GM23248 (cell line): Measurements from ENCODE around the gene DUOXA1. TPM values are rescaled to one million over a fixed set of nuclear protein-coding genes. Genes with fewer than 3 reads are reported as not detected.
A peak's percentile ranks its signal among the peaks of the same experiment; 100 is the strongest.

Experiments
- DNase-seq: peaks from one replicate; pipeline ENCODE4 v3.0.0-alpha.2; 2015
- H2AFZ ChIP-seq: fragments of 200-600 bp; sonication (generic); 2 replicates; pipeline ENCODE4 v1.6.1; 2016; ENCODE audit warnings: antibody characterized with exemption
- H3F3A ChIP-seq: fragments of 200-600 bp; sonication (generic); 2 replicates; pipeline ENCODE4 v1.6.1; 2016; ENCODE audit warnings: mild to moderate bottlenecking, antibody characterized with exemption, mixed run types; ENCODE audit not compliant: insufficient read depth
- H3K27ac ChIP-seq: fragments of 200-600 bp; sonication (generic); 2 replicates; pipeline ENCODE4 v1.5.1; 2016; ENCODE audit warnings: mild to moderate bottlenecking
- H3K27me3 ChIP-seq: fragments of 200-600 bp; sonication (generic); replicated peaks from 2 replicates; pipeline ENCODE4 v1.6.1; 2016; ENCODE audit warnings: mild to moderate bottlenecking; ENCODE audit not compliant: insufficient read depth
- H3K36me3 ChIP-seq: fragments of 200-600 bp; sonication (generic); 2 replicates; pipeline ENCODE4 v1.6.1; 2016; ENCODE audit warnings: low read depth, mild to moderate bottlenecking
- H3K4me1 ChIP-seq: fragments of 200-600 bp; sonication (generic); 2 replicates; pipeline ENCODE4 v1.6.1; 2016; ENCODE audit warnings: mild to moderate bottlenecking; ENCODE audit not compliant: insufficient read depth
- H3K4me2 ChIP-seq: fragments of 200-600 bp; sonication (generic); one replicate; pipeline ENCODE4 v1.6.1; 2016; ENCODE audit warnings: mild to moderate bottlenecking; ENCODE audit not compliant: unreplicated experiment
- H3K4me3 ChIP-seq: fragments of 200-600 bp; sonication (generic); 2 replicates; pipeline ENCODE4 v1.5.1; 2016; ENCODE audit warnings: mild to moderate bottlenecking
- H3K79me2 ChIP-seq: fragments of 200-600 bp; sonication (generic); 2 replicates; pipeline ENCODE4 v1.6.1; 2016; ENCODE audit warnings: mild to moderate bottlenecking; ENCODE audit not compliant: insufficient read depth
- H3K9ac ChIP-seq: fragments of 200-600 bp; sonication (generic); 2 replicates; pipeline ENCODE4 v1.6.1; 2016; ENCODE audit warnings: mild to moderate bottlenecking
- H3K9me2 ChIP-seq: fragments of 200-600 bp; sonication (generic); 2 replicates; pipeline ENCODE4 v1.6.1; 2016; ENCODE audit warnings: mixed run types, mild to moderate bottlenecking, moderate library complexity; ENCODE audit not compliant: insufficient read depth
- H3K9me3 ChIP-seq: fragments of 200-600 bp; sonication (generic); one replicate; pipeline ENCODE4 v1.6.1; 2017; ENCODE audit warnings: low read depth
- H4K20me1 ChIP-seq: fragments of 200-600 bp; sonication (generic); 2 replicates; pipeline ENCODE4 v1.6.0; 2016; ENCODE audit not compliant: insufficient read depth
- EZH2 ChIP-seq: fragments of 200-600 bp; sonication (generic); IDR thresholded peaks from 2 replicates; pipeline ENCODE4 v1.6.1; 2018; ENCODE audit warnings: antibody characterized with exemption, mild to moderate bottlenecking; ENCODE audit not compliant: insufficient read depth, poor library complexity, severe bottlenecking
- EZH2phosphoT487 ChIP-seq: fragments of 200-600 bp; sonication (generic); IDR thresholded peaks from 2 replicates; pipeline ENCODE4 v1.6.1; 2018; ENCODE audit warnings: antibody characterized with exemption, moderate library complexity, mild to moderate bottlenecking, low read depth; ENCODE audit not compliant: insufficient read depth
- WGBS, 2 experiments: methylation state at CpG; one replicate each; pipeline ENCODE4 v1.1.6; 2015 to 2017; ENCODE audit warnings: low lambda C conversion rate in 2 of 2, low coverage in 1 of 2; ENCODE audit errors: missing lambda C conversion rate in 2 of 2; 5-methylcytosine and 5-hydroxymethylcytosine counted together
- in situ Hi-C: fragments of 300-500 bp; cut with MboI; formaldehyde crosslinking; loops from 2 replicates; pipeline ENCODE4 v1.15.0; 2020
- polyA plus RNA-seq: library from polyadenylated mRNA; unstranded; fragments of >200 nt; fragmentation: Nextera tagmentation; extraction: Ambion mirVana; gene quantifications from 2 replicates; pipeline ENCODE4 v1.2.1, GENCODE V29; 2016
- total RNA-seq: library from RNA; depleted of rRNA; stranded (reverse); fragments of >200 nt; shearing (Covaris generic); gene quantifications from 2 replicates; pipeline ENCODE4 v1.2.3, GENCODE V29; 2014; rRNA removed

Gene DUOXA1, protein sequence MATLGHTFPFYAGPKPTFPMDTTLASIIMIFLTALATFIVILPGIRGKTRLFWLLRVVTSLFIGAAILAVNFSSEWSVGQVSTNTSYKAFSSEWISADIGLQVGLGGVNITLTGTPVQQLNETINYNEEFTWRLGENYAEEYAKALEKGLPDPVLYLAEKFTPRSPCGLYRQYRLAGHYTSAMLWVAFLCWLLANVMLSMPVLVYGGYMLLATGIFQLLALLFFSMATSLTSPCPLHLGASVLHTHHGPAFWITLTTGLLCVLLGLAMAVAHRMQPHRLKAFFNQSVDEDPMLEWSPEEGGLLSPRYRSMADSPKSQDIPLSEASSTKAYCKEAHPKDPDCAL
- total RNA-seq (2.4 TPM in 1 of 2 replicates, not detected in the other), polyA plus RNA-seq (0.48 and 0.61 TPM in 2 replicates)

DNA sequence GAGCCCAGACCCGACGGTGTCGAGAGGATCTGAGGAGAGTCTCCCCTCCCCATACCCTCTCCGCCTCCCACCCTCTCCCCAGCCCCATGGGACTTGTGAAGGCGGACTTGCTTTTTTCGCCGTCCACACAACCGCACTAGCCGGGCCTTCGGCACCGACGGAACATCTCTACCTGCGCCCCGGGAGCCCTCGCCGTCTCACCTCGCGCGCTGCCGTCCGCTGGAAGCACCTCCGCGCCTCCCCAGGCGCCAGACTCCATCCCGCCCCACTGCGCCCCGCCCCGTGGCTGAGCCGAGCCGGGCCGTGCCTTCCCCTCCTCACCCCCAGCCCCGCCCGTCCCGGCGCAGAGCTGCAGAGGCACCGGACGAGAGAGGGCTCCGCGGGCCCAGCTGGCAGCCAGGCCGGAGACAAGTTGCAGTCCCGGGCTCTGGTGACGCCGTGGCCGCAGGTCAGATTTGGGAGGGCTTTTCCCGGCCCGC lies at the start of gene DUOXA1, which contains the start of gene DUOX1:
Gene DUOXA1, minus strand, starts transcription at position 229 of the 479 bp plus-strand sequence. CDS start 6,865 bp downstream, outside the sequence.
Gene DUOX1, plus strand, starts transcription at position 344 of the 479 bp plus-strand sequence. CDS start 1,973 bp downstream, outside the sequence.
- no peaks in the 10 kb centered on the region for H4K20me1 ChIP-seq
- no peaks in the 10 kb centered on the region for H3K79me2 ChIP-seq
- peaks cover 15% of the 10 kb centered on the region for H3K27me3 ChIP-seq
- TF ChIP-seq EZH2 (no peak), EZH2phosphoT487 (no peak)
- peak within 1 kb of the TSS; percentile 37 for H3K4me2 ChIP-seq
- no peaks in the 10 kb centered on the region for H3K9me3 ChIP-seq
- no peak within 1 kb of the TSS for H3K9ac ChIP-seq
- peak; percentile 56 for DNase-seq
- no peak within 1 kb of the TSS for H3K27ac ChIP-seq
- no peaks in the 10 kb centered on the region for H3K36me3 ChIP-seq
- H3F3A ChIP-seq = no peaks in the 10 kb centered on the region
- no peaks in the 10 kb centered on the region for H3K4me1 ChIP-seq
- peak within 1 kb of the TSS; percentile 46 for H3K4me3 ChIP-seq
- no peaks in the 10 kb centered on the region for H3K9me2 ChIP-seq
- H2AFZ ChIP-seq = peak within 1 kb of the TSS; percentile 68
- in situ Hi-C loops = no loop called here
- 2 to 4% methylated on average over 10 to 41 of the region's 46 CpGs for WGBS, 2 experiments

DNA sequence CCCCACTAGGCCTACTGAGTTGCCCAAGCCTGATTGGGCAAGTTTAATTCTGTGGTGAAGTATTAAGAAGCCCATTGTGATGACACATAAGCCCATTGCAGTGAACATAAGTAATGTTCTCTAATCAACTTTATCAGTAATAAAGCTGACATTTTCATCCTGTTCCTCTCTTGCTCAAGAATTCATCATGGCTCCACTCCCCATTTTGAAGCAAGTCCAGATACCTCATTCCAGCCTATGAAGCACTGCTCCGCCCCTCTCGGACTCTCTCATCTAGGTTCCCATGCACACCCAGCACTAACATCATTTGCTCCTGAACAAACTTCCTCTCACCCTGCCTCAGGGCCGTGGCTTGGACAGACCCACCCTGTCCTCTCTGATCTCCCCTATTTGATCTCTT lies 47.6 kb upstream of the DUOXA1 start:
- no peaks in the 10 kb centered on the region for H4K20me1 ChIP-seq
- 88 to 90% methylated on average over 3 of the region's 3 CpGs for whole genome bisulfite sequencing, 2 experiments
- H3K4me1 ChIP-seq = no peaks in the 10 kb centered on the region
- no peaks in the 10 kb centered on the region for H3K36me3 ChIP-seq
- no peaks in the 10 kb centered on the region for H3K27me3 ChIP-seq
- H3K4me2 ChIP-seq = no peak overlapping the region
- H3K27ac ChIP-seq = no peak overlapping the region
- DNase-seq = no peak
- no peak overlapping the region for H3K4me3 ChIP-seq
- TF ChIP-seq EZH2phosphoT487 (no peak), EZH2 (no peak)
- H2AFZ ChIP-seq = no peak overlapping the region
- H3K9me3 ChIP-seq = no peaks in the 10 kb centered on the region
- H3K9me2 ChIP-seq = no peaks in the 10 kb centered on the region
- in situ Hi-C loops = loop anchor here (25.0 kb wide), 1 partner anchor 435 kb away; no protein-coding TSS in a partner anchor
- no peak overlapping the region for H3K9ac ChIP-seq
- H3K79me2 ChIP-seq = no peaks in the 10 kb centered on the region
- no peaks in the 10 kb centered on the region for H3F3A ChIP-seq

DNA sequence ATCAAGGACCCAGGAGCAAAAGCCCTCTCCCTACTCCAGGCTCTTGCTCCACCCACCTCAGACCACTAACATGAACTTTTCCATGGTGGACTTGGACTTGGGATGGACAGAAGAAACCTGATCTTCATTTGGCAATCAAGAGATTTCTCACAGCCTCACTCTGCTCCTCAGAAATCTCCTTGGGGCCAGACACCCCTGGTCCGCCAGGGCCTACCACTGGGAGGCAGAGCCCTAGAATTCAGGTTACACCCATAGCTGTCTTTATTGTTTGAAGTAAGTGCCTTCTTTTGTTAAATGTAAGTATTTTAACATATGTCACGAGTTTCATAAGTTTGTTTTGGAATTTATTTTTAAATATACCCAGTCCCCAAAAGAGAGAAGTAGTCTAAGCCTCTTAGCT lies 44.9 kb upstream of the DUOXA1 start:
- Histone ChIP-seq H3K4me1 (no peaks in the 10 kb centered on the region), H3F3A (no peaks in the 10 kb centered on the region), H3K9me2 (no peaks in the 10 kb centered on the region), H2AFZ (no peak overlapping the region), H3K4me3 (no peak overlapping the region), H3K9me3 (no peaks in the 10 kb centered on the region), H3K79me2 (no peaks in the 10 kb centered on the region), H3K27me3 (no peaks in the 10 kb centered on the region), H3K4me2 (no peak overlapping the region), H3K36me3 (no peaks in the 10 kb centered on the region), H3K9ac (no peak overlapping the region), H3K27ac (no peak overlapping the region), H4K20me1 (no peaks in the 10 kb centered on the region)
- in situ Hi-C loops = no loop called here
- no peak for DNase-seq
- 88 to 93% methylated on average over 2 of the region's 2 CpGs for WGBS, 2 experiments
- no peak for TF ChIP-seq EZH2phosphoT487
- TF ChIP-seq EZH2 = no peak

DNA sequence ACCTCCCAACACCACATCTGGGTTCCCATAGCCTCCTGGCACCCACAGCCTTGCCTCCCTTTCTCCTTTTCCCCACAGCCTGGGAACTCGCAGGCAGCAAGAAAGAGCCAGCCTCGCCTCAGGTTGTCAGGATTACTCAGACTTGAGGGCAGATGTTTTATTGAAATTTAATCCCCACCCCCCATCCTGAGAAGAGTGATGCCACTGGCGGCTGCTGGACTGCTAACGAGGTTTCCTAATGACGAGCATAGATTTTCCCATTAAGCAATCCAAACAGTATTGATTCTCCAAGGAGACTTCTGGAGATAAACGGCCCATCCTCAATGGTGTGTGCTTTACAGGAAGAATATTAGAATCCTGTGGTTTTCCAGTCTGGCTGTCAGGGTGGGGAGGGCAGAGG lies 44.4 kb upstream of the DUOXA1 start:
- no peaks in the 10 kb centered on the region for H3K9me2 ChIP-seq
- WGBS, 2 experiments = 66 to 70% methylated on average over 6 of the region's 6 CpGs
- in situ Hi-C loops = no loop called here

More for the DNA sequence above, 44.4 kb upstream of the DUOXA1 start:
- H3F3A ChIP-seq = no peaks in the 10 kb centered on the region
- H3K4me1 ChIP-seq = no peaks in the 10 kb centered on the region
- H3K9ac ChIP-seq = no peak overlapping the region
- H3K9me3 ChIP-seq = no peaks in the 10 kb centered on the region
- no peaks in the 10 kb centered on the region for H3K36me3 ChIP-seq
- H4K20me1 ChIP-seq = no peaks in the 10 kb centered on the region
- H3K27ac ChIP-seq = no peak overlapping the region
- TF ChIP-seq EZH2phosphoT487 (no peak), EZH2 (no peak)
- no peak overlapping the region for H3K4me3 ChIP-seq
- H2AFZ ChIP-seq = no peak overlapping the region
- no peaks in the 10 kb centered on the region for H3K79me2 ChIP-seq
- no peaks in the 10 kb centered on the region for H3K27me3 ChIP-seq
- no peak overlapping the region for H3K4me2 ChIP-seq
- no peak for DNase-seq
